Vagina (tissue), 2 donors: Measurements from ENCODE around the gene STXBP1. TPM values are rescaled to one million over a fixed set of nuclear protein-coding genes. Genes with fewer than 3 reads are reported as not detected.

Experiments
- DNase-seq, 2 donors: peaks; one replicate each; pipeline ENCODE4 v3.0.0-alpha.2; 2017; ENCODE audit errors: extremely low spot score in 2 of 2
- H3K27ac ChIP-seq: fragments of 200-600 bp; sonication (generic); one replicate; pipeline ENCODE4 v1.5.1; 2019
- H3K27me3 ChIP-seq: fragments of 200-600 bp; sonication (generic); one replicate; pipeline ENCODE4 v1.5.1; 2019
- H3K36me3 ChIP-seq, 2 donors: fragments of 200-600 bp; sonication (generic); one replicate each; pipeline ENCODE4 v1.5.1; 2017 to 2019
- H3K4me1 ChIP-seq: fragments of 200-600 bp; sonication (generic); one replicate; pipeline ENCODE4 v1.5.1; 2019
- H3K4me3 ChIP-seq, 2 donors: fragments of 200-600 bp; sonication (generic); 1 replicate in 1 of 2; 2 replicates in 1 of 2; pipeline ENCODE4 v1.5.1; 2016 to 2019
- H3K9me3 ChIP-seq: fragments of 200-600 bp; sonication (generic); one replicate; pipeline ENCODE4 v1.5.1; 2019
- POLR2A ChIP-seq, 2 donors: fragments of 450-650 bp; IDR thresholded peaks; one replicate each; pipeline ENCODE4 v1.6.1; 2017; ENCODE audit warnings: antibody characterized with exemption in 2 of 2, mild to moderate bottlenecking in 2 of 2, moderate library complexity in 2 of 2
- POLR2AphosphoS5 ChIP-seq, 2 donors: sonication (generic); formaldehyde crosslinking; IDR thresholded peaks; one replicate each; pipeline ENCODE4 v1.9.0; 2017; ENCODE audit warnings: antibody characterized with exemption in 2 of 2, mild to moderate bottlenecking in 2 of 2, low read depth in 1 of 2; ENCODE audit not compliant: insufficient read depth in 1 of 2
- intact Hi-C: fragments of 100-400 bp; cut with DNase I; formaldehyde crosslinking; loops from one replicate; pipeline ENCODE4 v1.15.1; 2023
- total RNA-seq: library from RNA; depleted of rRNA; stranded (reverse); fragments of >200 nt; gene quantifications from one replicate; pipeline ENCODE4 v1.2.3, GENCODE V29; 2016
- TF ChIP-seq, protein P1 (sequence below), 3 experiments: fragments of 450-650 bp in 2 of 3; fragments of 200-600 bp in 1 of 3; sonication (generic) in 1 of 3; IDR thresholded peaks; one replicate each; pipeline ENCODE4 v1.5.1; 2017 to 2019; ENCODE audit warnings: antibody characterized with exemption in 3 of 3, mild to moderate bottlenecking in 2 of 3, moderate library complexity in 2 of 3

Gene STXBP1
- total RNA-seq, 1 donor from 2014 or later, result 56.2 TPM

DNA sequence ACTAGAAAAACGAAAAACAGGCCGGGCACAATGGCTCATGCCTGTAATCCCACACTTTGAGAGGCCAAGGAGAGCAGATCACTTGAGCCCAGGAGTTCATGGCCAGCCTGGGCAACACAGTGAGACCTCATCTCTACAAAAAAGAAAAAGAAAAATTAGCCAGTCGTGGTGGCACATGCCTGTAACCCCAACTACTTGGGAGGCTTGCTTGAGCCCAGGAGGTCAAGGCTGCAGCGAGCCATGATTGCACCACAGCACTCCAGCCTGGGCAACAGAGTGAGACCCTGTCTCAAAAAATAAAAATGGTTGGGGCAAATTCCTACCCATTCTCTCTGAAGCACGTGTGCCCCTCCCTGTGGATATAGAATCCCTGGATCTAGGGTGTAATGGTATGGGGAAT is 86.3 kb downstream of the STXBP1 start:
- TF ChIP-seq, protein P1, sequence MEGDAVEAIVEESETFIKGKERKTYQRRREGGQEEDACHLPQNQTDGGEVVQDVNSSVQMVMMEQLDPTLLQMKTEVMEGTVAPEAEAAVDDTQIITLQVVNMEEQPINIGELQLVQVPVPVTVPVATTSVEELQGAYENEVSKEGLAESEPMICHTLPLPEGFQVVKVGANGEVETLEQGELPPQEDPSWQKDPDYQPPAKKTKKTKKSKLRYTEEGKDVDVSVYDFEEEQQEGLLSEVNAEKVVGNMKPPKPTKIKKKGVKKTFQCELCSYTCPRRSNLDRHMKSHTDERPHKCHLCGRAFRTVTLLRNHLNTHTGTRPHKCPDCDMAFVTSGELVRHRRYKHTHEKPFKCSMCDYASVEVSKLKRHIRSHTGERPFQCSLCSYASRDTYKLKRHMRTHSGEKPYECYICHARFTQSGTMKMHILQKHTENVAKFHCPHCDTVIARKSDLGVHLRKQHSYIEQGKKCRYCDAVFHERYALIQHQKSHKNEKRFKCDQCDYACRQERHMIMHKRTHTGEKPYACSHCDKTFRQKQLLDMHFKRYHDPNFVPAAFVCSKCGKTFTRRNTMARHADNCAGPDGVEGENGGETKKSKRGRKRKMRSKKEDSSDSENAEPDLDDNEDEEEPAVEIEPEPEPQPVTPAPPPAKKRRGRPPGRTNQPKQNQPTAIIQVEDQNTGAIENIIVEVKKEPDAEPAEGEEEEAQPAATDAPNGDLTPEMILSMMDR (IDR thresholded peaks at IDR 0.05), result no peak
- no peak for TF ChIP-seq POLR2AphosphoS5 (IDR thresholded peaks at IDR 0.05; ENCODE audit: insufficient read depth in 1 of 2, low read depth in 1 of 2)
- no peak for TF ChIP-seq POLR2A (IDR thresholded peaks at IDR 0.05)
- peak overlapping the region; percentile 87 for H3K27ac ChIP-seq

DNA sequence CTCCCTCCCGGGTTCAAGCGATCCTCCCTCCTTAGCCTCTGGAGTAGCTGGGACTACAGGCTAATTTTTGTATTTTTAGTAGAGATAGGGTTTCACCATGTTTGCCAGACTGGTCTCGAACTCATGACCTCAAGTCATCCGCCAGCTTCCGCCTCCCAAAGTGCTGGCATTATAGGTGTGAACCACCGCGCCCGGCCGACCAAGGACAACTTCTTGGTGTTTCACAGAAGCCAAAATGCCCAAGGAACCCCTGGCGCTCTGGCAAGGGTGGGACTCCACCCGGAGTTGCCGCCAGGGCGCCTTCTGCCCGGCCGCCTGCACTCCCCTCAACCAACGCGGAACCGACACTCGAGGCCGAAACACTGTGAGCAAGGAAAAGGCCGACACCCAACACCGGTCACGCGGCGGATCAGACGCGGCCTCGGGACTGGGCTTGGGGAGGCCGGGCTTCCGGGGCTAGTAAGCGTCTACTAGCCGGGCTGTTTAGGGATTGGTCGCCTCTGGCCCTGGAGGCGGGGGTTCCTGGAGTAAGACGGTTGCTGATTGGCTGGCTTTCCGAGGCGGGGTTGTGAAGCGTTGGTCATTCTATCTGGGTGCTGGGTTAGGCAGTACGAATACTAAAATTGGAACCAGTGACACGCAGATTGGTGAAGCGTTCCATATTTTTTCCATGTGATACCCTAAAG is 87.1 kb downstream of the STXBP1 start:
- TF ChIP-seq POLR2A (IDR thresholded peaks at IDR 0.05) (peak in 1 of 2 donors; percentile 57), POLR2AphosphoS5 (IDR thresholded peaks at IDR 0.05; ENCODE audit: insufficient read depth in 1 of 2, low read depth in 1 of 2) (peak; percentile 91 to 96)
- TF ChIP-seq, protein P1 (IDR thresholded peaks at IDR 0.05), result peak in 2 of 3 experiments; percentile 24 to 26
- peak overlapping the region; percentile 17 to 26 for H3K4me3 ChIP-seq
- DNase-seq, result peak in 1 of 2 donors; percentile 99
- no peaks in the 10 kb centered on the region for H3K36me3 ChIP-seq
- H3K27me3 ChIP-seq, result no peaks in the 10 kb centered on the region
- no peaks in the 10 kb centered on the region for H3K9me3 ChIP-seq
- peak overlapping the region; percentile 87 for H3K27ac ChIP-seq
- H3K4me1 ChIP-seq, result peaks cover 9% of the 10 kb centered on the region
- intact Hi-C loops, result no loop called here

More for the DNA sequence above, 86.3 kb downstream of the STXBP1 start:
- H3K4me3 ChIP-seq, result no peak overlapping the region
- H3K9me3 ChIP-seq, result no peaks in the 10 kb centered on the region
- H3K36me3 ChIP-seq, result no peaks in the 10 kb centered on the region
- H3K4me1 ChIP-seq, result peaks cover 9% of the 10 kb centered on the region
- intact Hi-C loops, result no loop called here
- DNase-seq, result no peak
- no peaks in the 10 kb centered on the region for H3K27me3 ChIP-seq

DNA sequence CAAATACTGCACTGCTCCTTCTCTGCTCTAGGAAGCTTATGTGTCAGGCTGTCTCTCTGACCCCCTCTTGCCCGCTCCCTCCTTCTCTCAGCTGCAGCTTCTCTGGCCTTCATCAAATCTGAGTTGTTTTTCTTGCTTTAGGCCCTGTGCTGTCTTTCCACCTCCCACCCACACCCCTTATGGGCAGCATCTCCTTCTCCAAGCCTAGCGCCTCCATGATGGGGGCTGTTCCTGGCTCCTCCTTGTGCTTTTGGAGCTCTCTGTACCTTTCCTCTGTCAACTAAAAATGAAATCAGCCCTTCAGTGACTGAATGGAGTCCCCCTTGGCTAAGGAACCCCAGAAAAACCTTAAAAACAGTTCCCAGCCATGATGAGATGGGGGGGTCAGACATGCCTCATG is 88.1 kb downstream of the STXBP1 start:
- H3K9me3 ChIP-seq, result no peaks in the 10 kb centered on the region
- H3K27me3 ChIP-seq, result no peaks in the 10 kb centered on the region
- H3K4me1 ChIP-seq, result peaks cover 9% of the 10 kb centered on the region
- intact Hi-C loops, result no loop called here
- H3K4me3 ChIP-seq, result no peak overlapping the region
- peak overlapping the region; percentile 87 for H3K27ac ChIP-seq
- H3K36me3 ChIP-seq, result no peaks in the 10 kb centered on the region
- TF ChIP-seq, protein P1 (IDR thresholded peaks at IDR 0.05), result no peak
- TF ChIP-seq POLR2A (IDR thresholded peaks at IDR 0.05), result no peak
- no peak for TF ChIP-seq POLR2AphosphoS5 (IDR thresholded peaks at IDR 0.05; ENCODE audit: insufficient read depth in 1 of 2, low read depth in 1 of 2)
- no peak for DNase-seq

DNA sequence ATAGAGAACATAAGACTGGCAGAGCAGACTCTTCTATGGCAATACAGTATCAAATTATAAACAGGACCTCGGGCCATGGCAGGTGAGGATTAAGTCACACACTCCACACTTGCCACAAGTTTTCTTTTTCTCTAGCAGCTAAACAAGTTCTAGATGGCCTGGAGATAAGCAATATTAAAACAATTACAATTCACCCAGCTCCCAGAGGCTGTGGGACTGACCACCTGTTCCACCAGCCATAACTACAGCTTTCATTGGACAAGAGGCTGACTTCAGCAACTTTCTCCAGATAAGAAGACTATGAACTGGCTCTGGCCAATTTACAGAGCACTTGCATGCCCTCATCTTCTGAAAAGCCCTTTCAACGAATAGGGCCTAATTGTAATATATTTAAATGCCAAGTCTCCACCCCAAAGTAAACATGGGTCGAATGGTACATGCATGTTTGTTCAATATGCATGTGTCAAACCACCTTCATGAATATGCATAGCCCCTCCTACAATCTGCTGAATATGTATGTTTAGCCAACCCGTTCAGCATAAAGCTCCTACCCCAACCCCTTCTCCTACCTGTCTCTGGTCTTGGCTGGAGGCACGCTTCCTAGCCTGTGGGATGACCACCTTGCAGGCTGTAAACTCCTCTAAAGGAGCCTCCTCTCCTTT is 88.6 kb downstream of the STXBP1 start:
- no peak overlapping the region for H3K27ac ChIP-seq
- DNase-seq, result no peak
- no peaks in the 10 kb centered on the region for H3K27me3 ChIP-seq
- H3K4me1 ChIP-seq, result peaks cover 9% of the 10 kb centered on the region
- H3K9me3 ChIP-seq, result no peaks in the 10 kb centered on the region
- intact Hi-C loops, result no loop called here
- no peaks in the 10 kb centered on the region for H3K36me3 ChIP-seq
- no peak overlapping the region for H3K4me3 ChIP-seq
- TF ChIP-seq POLR2A (IDR thresholded peaks at IDR 0.05) (no peak), POLR2AphosphoS5 (IDR thresholded peaks at IDR 0.05; ENCODE audit: insufficient read depth in 1 of 2, low read depth in 1 of 2) (no peak)
- TF ChIP-seq, protein P1 (IDR thresholded peaks at IDR 0.05), result no peak
